ENCODE data around the gene VWA5A. TPM values are rescaled to one million over a fixed set of nuclear protein-coding genes. Genes with fewer than 3 reads are reported as not detected.
"Not testable (repeated sequence)": the region's sequence is repeated elsewhere in the genome, so short reads cannot be mapped to it uniquely, and the experiment has no call there.

VWA5A gene
- total and polyA plus RNA-seq, 9 donors = 9.9 to 27.5 (median 16.7) TPM

DNA sequence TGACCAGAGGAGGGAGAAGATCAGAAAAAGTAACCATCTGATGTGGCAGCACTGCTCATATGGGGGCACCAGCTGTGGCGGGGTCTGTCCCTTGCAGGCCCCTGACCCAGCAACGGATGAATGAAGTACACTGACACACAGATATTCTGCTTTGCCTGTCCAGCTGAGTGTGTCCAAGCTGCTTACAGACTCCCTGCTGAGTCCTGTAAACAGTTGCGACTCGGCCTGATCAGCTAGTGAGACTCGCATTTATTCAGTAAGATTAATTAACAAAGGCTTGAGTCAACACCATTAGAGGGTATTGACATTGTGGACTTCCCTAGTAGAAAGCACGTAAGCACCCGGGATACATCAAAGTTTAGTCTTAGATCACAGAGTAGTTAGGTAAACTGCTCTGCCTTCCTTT lies 52.6 kb downstream of the VWA5A start:
- Histone ChIP-seq H3K4me1 (ENCODE audit: insufficient read depth) (no peaks in the 10 kb centered on the region), H3K27ac (no peak overlapping the region), H3K4me3 (no peak overlapping the region), H3K9me3 (no peaks in the 10 kb centered on the region), H3K36me3 (no peaks in the 10 kb centered on the region), H3K27me3 (no peaks in the 10 kb centered on the region)
- DNase-seq = no peak
- 39 to 49% (median 47%) methylated on average over 7 of the region's 7 CpGs for WGBS, 3 donors
- intact Hi-C loops (cut with DNase I) = loop anchor here in 1 of 4 donors (10.0 kb wide), 1 partner anchor 1647 kb away; no protein-coding TSS in a partner anchor
- TF ChIP-seq EP300 (IDR thresholded peaks at IDR 0.05) = no peak
- TF ChIP-seq, protein P1, sequence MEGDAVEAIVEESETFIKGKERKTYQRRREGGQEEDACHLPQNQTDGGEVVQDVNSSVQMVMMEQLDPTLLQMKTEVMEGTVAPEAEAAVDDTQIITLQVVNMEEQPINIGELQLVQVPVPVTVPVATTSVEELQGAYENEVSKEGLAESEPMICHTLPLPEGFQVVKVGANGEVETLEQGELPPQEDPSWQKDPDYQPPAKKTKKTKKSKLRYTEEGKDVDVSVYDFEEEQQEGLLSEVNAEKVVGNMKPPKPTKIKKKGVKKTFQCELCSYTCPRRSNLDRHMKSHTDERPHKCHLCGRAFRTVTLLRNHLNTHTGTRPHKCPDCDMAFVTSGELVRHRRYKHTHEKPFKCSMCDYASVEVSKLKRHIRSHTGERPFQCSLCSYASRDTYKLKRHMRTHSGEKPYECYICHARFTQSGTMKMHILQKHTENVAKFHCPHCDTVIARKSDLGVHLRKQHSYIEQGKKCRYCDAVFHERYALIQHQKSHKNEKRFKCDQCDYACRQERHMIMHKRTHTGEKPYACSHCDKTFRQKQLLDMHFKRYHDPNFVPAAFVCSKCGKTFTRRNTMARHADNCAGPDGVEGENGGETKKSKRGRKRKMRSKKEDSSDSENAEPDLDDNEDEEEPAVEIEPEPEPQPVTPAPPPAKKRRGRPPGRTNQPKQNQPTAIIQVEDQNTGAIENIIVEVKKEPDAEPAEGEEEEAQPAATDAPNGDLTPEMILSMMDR (IDR thresholded peaks at IDR 0.05) = no peak

DNA sequence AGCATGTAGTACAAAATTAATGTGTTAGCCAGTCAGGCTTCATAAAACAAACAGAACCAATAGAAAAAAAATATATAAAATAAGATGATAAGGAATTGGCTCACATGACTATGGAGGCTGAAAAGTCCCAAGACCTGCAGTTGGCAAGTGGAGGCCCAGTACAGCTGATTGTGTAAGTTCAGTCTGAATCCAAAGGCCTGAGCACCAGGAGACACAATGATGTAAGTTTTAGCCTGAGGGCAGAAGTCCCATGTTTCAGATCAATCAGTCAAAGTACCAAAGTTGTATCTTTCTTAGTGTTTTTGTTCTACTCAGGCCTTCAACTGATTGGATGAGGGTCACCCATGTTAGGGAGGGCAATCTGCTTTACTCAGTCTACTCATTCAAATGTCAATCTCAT lies 53.5 kb downstream of the VWA5A start:
- TF ChIP-seq, protein P1 (IDR thresholded peaks at IDR 0.05) = no peak
- no peak for TF ChIP-seq EP300 (IDR thresholded peaks at IDR 0.05)
- TF ChIP-seq POLR2A (IDR thresholded peaks at IDR 0.05) = no peak
- no peaks in the 10 kb centered on the region for H3K4me1 ChIP-seq (ENCODE audit: insufficient read depth)
- no peaks in the 10 kb centered on the region for H3K36me3 ChIP-seq
- H3K27me3 ChIP-seq = no peaks in the 10 kb centered on the region
- DNase-seq = no peak
- H3K9me3 ChIP-seq = no peaks in the 10 kb centered on the region
- no peak overlapping the region for H3K27ac ChIP-seq
- intact Hi-C loops (cut with DNase I) = loop anchor here in 1 of 4 donors (10.0 kb wide), 1 partner anchor 1646 kb away; no protein-coding TSS in a partner anchor
- H3K4me3 ChIP-seq = no peak overlapping the region

DNA sequence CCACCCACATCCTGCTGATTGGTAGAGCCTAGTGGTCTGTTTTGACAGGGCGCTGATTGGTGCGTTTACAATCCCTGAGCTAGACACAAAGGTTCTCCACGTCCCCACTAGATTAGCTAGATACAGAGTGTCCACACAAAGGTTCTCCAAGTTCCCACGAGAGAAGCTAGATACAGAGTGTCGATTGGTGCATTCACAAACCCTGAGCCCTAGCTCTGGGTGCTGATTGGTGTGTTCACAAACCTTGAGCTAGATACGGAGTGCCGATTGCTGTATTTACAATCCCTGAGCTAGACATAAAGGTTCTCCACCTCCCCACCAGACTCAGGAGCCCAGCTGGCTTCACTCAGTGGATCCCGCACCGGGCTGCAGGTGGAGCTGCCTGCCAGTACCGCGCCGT lies 55.1 kb downstream of the VWA5A start:
- H3K27me3 ChIP-seq; intact Hi-C loops (cut with DNase I); H3K36me3 ChIP-seq; H3K4me1 ChIP-seq (ENCODE audit: insufficient read depth); H3K4me3 ChIP-seq; DNase-seq; H3K27ac ChIP-seq; H3K9me3 ChIP-seq: not testable (repeated sequence)
- WGBS, 3 donors = 66 to 89% (median 89%) methylated on average over 2 to 12 of the region's 12 CpGs

DNA sequence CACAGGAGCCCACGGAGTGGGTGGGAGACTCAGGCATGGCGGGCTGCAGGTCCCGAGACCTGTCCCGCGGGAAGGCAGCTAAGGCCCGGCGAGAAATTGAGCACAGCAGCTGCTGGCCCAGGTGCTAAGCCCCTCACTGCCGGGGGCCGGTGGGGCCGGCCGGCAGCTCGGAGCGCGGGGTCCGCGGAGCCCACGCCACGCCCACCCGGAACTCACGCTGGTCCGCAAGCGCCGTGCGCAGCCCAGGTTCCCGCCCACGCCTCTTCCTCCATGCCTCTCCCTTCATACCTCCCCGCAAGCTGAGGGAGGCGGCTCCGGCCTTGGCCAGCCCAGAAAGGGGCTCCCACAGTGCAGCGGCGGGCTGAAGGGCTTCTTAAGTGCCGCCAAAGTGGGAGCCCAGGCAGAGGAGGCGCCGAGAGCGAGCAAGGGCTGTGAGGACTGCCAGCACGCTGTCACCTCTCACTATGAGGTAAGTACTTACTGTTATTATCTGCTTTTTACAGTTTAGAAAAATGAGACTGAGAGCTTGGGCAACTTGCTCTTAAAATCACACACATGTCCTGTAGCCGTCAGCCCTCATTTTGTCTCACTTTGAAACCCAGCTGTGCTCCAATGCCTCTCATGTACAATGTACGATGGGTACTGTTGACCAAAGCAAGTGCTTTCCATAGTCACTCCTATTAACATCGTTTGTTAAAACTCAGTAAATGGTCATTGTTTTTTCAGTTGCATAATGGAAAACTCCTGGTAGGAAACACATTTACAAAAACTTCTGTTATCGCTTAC lies 55.7 kb downstream of the VWA5A start:
- intact Hi-C loops (cut with DNase I) = no loop called here
- Histone ChIP-seq H3K27ac (no peak overlapping the region), H3K9me3 (no peaks in the 10 kb centered on the region), H3K4me3 (no peak overlapping the region), H3K36me3 (no peaks in the 10 kb centered on the region), H3K4me1 (ENCODE audit: insufficient read depth) (no peaks in the 10 kb centered on the region), H3K27me3 (no peaks in the 10 kb centered on the region)
- TF ChIP-seq EP300 (IDR thresholded peaks at IDR 0.05) (no peak), POLR2A (IDR thresholded peaks at IDR 0.05) (no peak)
- TF ChIP-seq, protein P1 (IDR thresholded peaks at IDR 0.05) = no peak
- WGBS, 3 donors = 91 to 94% (median 91%) methylated on average over 27 to 39 of the region's 40 CpGs
- no peak for DNase-seq

DNA sequence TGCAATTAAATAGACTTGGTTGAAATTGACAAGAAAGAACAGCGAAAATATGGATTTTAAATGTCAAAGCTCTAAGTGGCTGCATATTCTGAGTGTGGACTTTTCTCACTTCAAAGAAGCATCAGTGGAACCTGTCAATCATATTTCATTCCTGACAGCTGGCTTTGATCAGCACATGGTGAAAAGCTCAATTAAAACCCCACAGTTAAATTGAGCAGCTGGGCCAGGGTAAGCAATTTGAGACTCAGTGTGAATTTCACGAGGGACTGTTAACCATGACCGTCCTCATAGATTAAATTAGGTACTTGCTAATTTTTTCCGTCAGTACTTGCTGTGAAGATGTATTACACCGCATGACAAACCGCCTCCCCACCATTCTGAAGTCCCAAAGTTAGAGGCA lies 56.9 kb downstream of the VWA5A start:
- 71 to 78% (median 74%) methylated on average over 6 of the region's 6 CpGs for WGBS, 3 donors
- no peak for DNase-seq
- Histone ChIP-seq H3K4me3 (no peak overlapping the region), H3K36me3 (no peaks in the 10 kb centered on the region), H3K27ac (no peak overlapping the region), H3K27me3 (no peaks in the 10 kb centered on the region), H3K4me1 (ENCODE audit: insufficient read depth) (no peaks in the 10 kb centered on the region), H3K9me3 (no peaks in the 10 kb centered on the region)
- TF ChIP-seq EP300 (IDR thresholded peaks at IDR 0.05) (no peak), POLR2A (IDR thresholded peaks at IDR 0.05) (no peak)
- TF ChIP-seq, protein P1 (IDR thresholded peaks at IDR 0.05) = no peak
- intact Hi-C loops (cut with DNase I) = no loop called here
